ENCODE measurements around the gene JAZF1. TPM values are rescaled to one million over a fixed set of nuclear protein-coding genes. Genes with fewer than 3 reads are reported as not detected.
A peak's percentile ranks its signal among the peaks of the same experiment; 100 is the strongest.

JAZF1 gene
- total and polyA plus RNA-seq, 5 donors from 2014 or later = 6.4 to 30.7 (median 7.6) TPM

DNA sequence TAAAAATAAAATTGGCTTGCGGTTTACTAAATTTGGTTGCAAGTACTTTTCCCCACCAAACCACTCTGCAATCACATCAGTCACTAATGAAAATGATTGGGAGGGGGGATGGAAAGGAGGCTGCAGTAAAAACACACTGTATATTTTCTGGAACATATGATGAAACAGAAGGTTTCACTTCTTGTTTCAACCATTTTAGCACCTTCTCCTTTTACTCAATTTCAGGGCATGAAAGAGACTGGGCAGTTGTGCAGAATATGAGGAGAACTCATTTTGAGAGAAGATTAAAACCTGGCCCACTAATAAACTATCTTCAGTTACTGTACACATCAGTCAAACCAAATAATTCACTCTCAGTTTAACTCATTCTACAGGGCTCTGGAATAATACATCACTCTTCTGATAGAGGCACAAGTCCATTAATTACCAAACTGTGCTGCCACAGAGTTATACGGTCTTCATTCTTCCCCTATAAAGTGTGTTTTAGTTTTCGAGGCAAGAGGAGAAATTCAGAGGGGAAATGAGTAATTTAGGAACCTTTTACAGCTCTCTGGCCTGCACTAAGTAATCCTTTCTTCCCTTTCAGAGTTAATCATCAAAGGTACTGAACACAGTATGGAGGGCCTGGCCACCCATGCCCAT is 25.5 kb downstream of the JAZF1 start:
- peaks cover 42% of the 10 kb centered on the region for H3K4me1 ChIP-seq (ENCODE audit: control insufficient read depth, insufficient read depth, low read length, poor library complexity, severe bottlenecking)
- H3K27me3 ChIP-seq (ENCODE audit: control insufficient read depth, insufficient read depth, low read length) = no peaks in the 10 kb centered on the region
- peaks cover 16% of the 10 kb centered on the region for H3K36me3 Mint-ChIP-seq
- peak overlapping the region; percentile 30 to 37 (median 34) for H3K27ac Mint-ChIP-seq
- no peaks in the 10 kb centered on the region for H3K36me3 ChIP-seq (ENCODE audit: control insufficient read depth, insufficient read depth, low read length)
- ATAC-seq (ENCODE audit: low read depth in 2 of 2) (no peak), DNase-seq (peak in 1 of 3 donors; percentile 28)
- H3K4me3 ChIP-seq (ENCODE audit: low read depth, low read length) = peak overlapping the region; percentile 34
- peak overlapping the region in 2 of 4 donors; percentile 1 to 21 for H3K4me3 Mint-ChIP-seq
- H3K9me3 Mint-ChIP-seq = no peaks in the 10 kb centered on the region
- peaks cover 29 to 53% (median 50%) of the 10 kb centered on the region in 4 donors for H3K4me1 Mint-ChIP-seq
- no peaks in the 10 kb centered on the region for H3K27me3 Mint-ChIP-seq
- no peaks in the 10 kb centered on the region for H3K9me3 ChIP-seq (ENCODE audit: control insufficient read depth in 2 of 2, low read length in 2 of 2)
- peak overlapping the region; percentile 47 for H3K27ac ChIP-seq (ENCODE audit: insufficient read depth, low read length, poor library complexity, severe bottlenecking)

DNA sequence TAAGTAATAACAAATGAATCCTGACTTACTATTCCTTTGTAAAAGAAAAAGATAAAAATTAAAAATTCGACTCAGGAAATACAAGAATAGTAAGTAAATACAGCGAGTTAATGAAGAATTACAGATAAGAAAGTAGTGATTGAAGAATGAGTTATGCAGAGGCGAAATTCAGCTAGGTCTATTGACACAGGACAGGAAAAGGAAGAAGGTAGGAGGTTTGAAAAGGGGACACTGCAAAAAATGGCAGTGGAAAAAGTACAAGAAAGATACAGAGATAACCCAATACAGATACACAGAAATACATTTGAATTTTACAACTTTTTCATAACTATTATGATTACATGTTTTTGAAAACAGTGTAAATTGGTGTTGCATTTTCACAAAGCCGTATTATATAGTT is 28.0 kb downstream of the JAZF1 start:
- Histone ChIP-seq H3K27ac (ENCODE audit: insufficient read depth, low read length, poor library complexity, severe bottlenecking) (peak overlapping the region; percentile 83), H3K4me1 (ENCODE audit: control insufficient read depth, insufficient read depth, low read length, poor library complexity, severe bottlenecking) (peaks cover 42% of the 10 kb centered on the region), H3K36me3 (ENCODE audit: control insufficient read depth, insufficient read depth, low read length) (no peaks in the 10 kb centered on the region), H3K9me3 (ENCODE audit: control insufficient read depth in 2 of 2, low read length in 2 of 2) (no peaks in the 10 kb centered on the region), H3K27me3 (ENCODE audit: control insufficient read depth, insufficient read depth, low read length) (no peaks in the 10 kb centered on the region), H3K4me3 (ENCODE audit: low read depth, low read length) (peak overlapping the region; percentile 80)
- DNase-seq = peak in 1 of 3 donors; percentile 12
- Mint-ChIP-seq H3K4me1 (peaks cover 29 to 57% (median 48%) of the 10 kb centered on the region in 4 donors), H3K27ac (peak overlapping the region; percentile 79 to 95 (median 90)), H3K9me3 (no peaks in the 10 kb centered on the region), H3K4me3 (peak overlapping the region; percentile 60 to 82 (median 70)), H3K27me3 (no peaks in the 10 kb centered on the region), H3K36me3 (peaks cover 15% of the 10 kb centered on the region)
- no peak for ATAC-seq (ENCODE audit: low read depth in 2 of 2)

DNA sequence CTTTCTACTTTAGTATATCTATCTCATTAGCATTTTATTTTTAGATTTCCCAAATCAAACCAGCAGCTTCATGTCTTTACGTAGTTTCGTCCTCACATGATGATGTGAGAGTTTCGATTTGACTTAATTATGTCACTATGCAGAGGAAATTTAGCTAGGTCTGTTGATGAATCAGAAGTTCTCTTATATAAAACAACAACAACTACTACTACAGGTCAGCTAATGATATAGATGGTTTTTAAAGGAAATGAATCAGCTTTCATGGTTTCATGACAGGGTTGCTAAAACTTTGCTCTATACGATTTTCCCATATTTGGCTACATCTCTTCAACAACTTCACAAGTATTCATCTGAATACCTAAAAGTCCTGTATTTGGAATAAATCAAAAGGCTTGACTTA is 28.6 kb downstream of the JAZF1 start:
- peaks cover 42% of the 10 kb centered on the region for H3K4me1 ChIP-seq (ENCODE audit: control insufficient read depth, insufficient read depth, low read length, poor library complexity, severe bottlenecking)
- H3K9me3 ChIP-seq (ENCODE audit: control insufficient read depth in 2 of 2, low read length in 2 of 2) = no peaks in the 10 kb centered on the region
- no peaks in the 10 kb centered on the region for H3K27me3 ChIP-seq (ENCODE audit: control insufficient read depth, insufficient read depth, low read length)
- H3K9me3 Mint-ChIP-seq = no peaks in the 10 kb centered on the region
- peak overlapping the region; percentile 79 to 95 (median 90) for H3K27ac Mint-ChIP-seq
- H3K36me3 Mint-ChIP-seq = peaks cover 13% of the 10 kb centered on the region
- peak in 2 of 3 donors; percentile 67 to 74 for DNase-seq
- H3K27me3 Mint-ChIP-seq = no peaks in the 10 kb centered on the region
- peaks cover 24 to 56% (median 44%) of the 10 kb centered on the region in 4 donors for H3K4me1 Mint-ChIP-seq
- no peaks in the 10 kb centered on the region for H3K36me3 ChIP-seq (ENCODE audit: control insufficient read depth, insufficient read depth, low read length)
- peak; percentile 81 to 84 for ATAC-seq (ENCODE audit: low read depth in 2 of 2)
- peak overlapping the region; percentile 40 to 82 (median 67) for H3K4me3 Mint-ChIP-seq
- H3K4me3 ChIP-seq (ENCODE audit: low read depth, low read length) = peak overlapping the region; percentile 80
- H3K27ac ChIP-seq (ENCODE audit: insufficient read depth, low read length, poor library complexity, severe bottlenecking) = peak overlapping the region; percentile 83

DNA sequence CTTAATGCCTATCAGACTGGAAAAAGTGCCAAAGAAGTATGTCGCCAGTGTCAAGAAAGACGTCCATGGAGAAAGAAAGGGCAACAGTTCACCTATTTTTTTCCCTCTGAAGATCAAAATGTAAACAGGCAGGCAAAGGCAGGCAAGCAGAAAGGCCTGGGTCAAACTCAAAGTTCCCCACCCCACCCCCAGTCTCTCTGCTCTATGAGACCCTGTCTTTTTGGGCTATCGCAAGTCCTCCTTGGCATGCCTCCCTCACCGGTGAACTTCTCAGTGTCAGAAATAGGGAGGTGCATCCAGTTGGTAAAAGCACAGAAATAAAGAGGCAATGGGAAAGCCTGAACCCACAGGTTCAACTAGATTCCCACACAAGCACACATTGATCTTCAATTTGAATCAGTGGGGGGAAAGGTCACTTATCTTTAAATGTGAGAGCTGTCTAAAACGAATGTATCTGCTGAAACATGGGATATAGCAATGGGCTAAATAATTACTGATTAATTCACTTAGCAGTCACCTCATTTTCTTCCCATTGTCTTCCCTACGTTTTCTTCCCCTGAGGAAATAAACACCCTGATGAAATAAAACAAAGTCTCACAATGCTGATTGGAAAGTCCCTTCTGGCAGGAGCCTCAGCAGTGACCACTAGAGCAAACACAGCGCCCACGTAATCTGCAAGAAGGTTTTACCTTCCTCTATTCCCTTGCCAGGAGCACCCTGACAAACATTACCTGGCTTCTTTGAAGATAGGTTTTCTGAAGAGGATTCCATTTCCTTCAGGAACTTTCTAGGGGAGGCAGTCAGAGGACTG is 31.1 kb downstream of the JAZF1 start:
- H3K4me3 Mint-ChIP-seq = no peak overlapping the region
- Histone ChIP-seq H3K36me3 (ENCODE audit: control insufficient read depth, insufficient read depth, low read length) (no peaks in the 10 kb centered on the region), H3K9me3 (ENCODE audit: control insufficient read depth in 2 of 2, low read length in 2 of 2) (no peaks in the 10 kb centered on the region), H3K4me3 (ENCODE audit: low read depth, low read length) (no peak overlapping the region), H3K4me1 (ENCODE audit: control insufficient read depth, insufficient read depth, low read length, poor library complexity, severe bottlenecking) (peaks cover 29% of the 10 kb centered on the region), H3K27me3 (ENCODE audit: control insufficient read depth, insufficient read depth, low read length) (no peaks in the 10 kb centered on the region), H3K27ac (ENCODE audit: insufficient read depth, low read length, poor library complexity, severe bottlenecking) (no peak overlapping the region)
- no peak for DNase-seq
- peaks cover 13% of the 10 kb centered on the region for H3K36me3 Mint-ChIP-seq
- H3K27me3 Mint-ChIP-seq = no peaks in the 10 kb centered on the region
- no peaks in the 10 kb centered on the region for H3K9me3 Mint-ChIP-seq
- ATAC-seq (ENCODE audit: low read depth in 2 of 2) = no peak
- H3K4me1 Mint-ChIP-seq = peaks cover 17 to 34% (median 24%) of the 10 kb centered on the region in 4 donors
- peak overlapping the region in 2 of 3 donors; percentile 76 to 77 for H3K27ac Mint-ChIP-seq

DNA sequence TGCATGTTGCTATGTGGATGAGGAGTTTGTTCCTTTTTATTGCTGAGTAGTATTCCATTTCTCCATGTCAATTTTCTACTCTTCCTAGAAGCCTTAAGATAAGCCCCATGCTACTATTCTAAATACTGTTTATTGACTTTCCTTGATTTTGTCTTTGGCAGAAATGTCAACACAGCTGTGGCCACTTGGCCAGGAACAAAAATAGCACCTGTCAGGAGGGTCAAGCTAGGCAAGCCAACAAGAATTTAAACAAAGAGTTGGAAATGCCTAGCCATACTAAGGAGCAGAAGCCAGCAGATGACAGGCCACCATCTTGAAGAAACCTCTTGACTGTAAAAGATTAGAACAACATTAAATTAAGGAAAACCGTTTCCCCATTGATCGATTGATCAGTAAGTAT is 34.7 kb downstream of the JAZF1 start:
- H3K36me3 Mint-ChIP-seq = peaks cover 13% of the 10 kb centered on the region
- ATAC-seq (ENCODE audit: low read depth in 2 of 2) = no peak
- no peak overlapping the region for H3K4me3 Mint-ChIP-seq
- Histone ChIP-seq H3K27ac (ENCODE audit: insufficient read depth, low read length, poor library complexity, severe bottlenecking) (no peak overlapping the region), H3K27me3 (ENCODE audit: control insufficient read depth, insufficient read depth, low read length) (no peaks in the 10 kb centered on the region), H3K36me3 (ENCODE audit: control insufficient read depth, insufficient read depth, low read length) (no peaks in the 10 kb centered on the region), H3K4me3 (ENCODE audit: low read depth, low read length) (no peak overlapping the region), H3K9me3 (ENCODE audit: control insufficient read depth in 2 of 2, low read length in 2 of 2) (no peaks in the 10 kb centered on the region), H3K4me1 (ENCODE audit: control insufficient read depth, insufficient read depth, low read length, poor library complexity, severe bottlenecking) (no peaks in the 10 kb centered on the region)
- H3K27me3 Mint-ChIP-seq = no peaks in the 10 kb centered on the region
- no peaks in the 10 kb centered on the region for H3K9me3 Mint-ChIP-seq
- H3K27ac Mint-ChIP-seq = peak overlapping the region in 1 of 3 donors; percentile 8
- H3K4me1 Mint-ChIP-seq = peaks cover 9 to 25% (median 11%) of the 10 kb centered on the region in 4 donors
- no peak for DNase-seq

DNA sequence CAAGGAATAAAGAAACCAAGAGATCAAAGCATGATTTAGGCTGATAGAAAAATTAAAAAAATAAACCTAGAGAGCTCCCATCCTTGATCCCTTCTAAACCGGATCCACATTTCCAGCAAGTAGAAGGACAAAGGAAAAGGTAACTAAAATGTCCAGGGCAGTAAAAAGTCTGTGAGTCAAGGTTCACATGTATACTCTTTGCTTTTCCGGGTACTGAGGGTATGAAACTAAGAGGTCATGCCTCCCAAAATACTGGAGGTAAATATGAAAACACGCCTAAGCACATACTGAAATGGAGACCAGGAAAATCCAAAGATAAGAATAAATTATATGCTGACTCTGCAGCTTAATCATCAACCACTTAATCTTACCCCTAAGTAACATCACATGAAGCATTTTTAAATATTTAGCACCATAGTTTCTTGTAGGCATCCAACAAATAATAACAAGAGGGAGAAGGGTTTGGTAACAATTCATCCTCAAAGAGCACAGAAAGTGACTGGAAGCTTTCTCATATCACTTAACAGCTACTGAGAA is 35.4 kb downstream of the JAZF1 start:
- Histone ChIP-seq H3K27me3 (ENCODE audit: control insufficient read depth, insufficient read depth, low read length) (no peaks in the 10 kb centered on the region), H3K4me1 (ENCODE audit: control insufficient read depth, insufficient read depth, low read length, poor library complexity, severe bottlenecking) (no peaks in the 10 kb centered on the region), H3K36me3 (ENCODE audit: control insufficient read depth, insufficient read depth, low read length) (no peaks in the 10 kb centered on the region), H3K4me3 (ENCODE audit: low read depth, low read length) (no peak overlapping the region), H3K9me3 (ENCODE audit: control insufficient read depth in 2 of 2, low read length in 2 of 2) (no peaks in the 10 kb centered on the region), H3K27ac (ENCODE audit: insufficient read depth, low read length, poor library complexity, severe bottlenecking) (no peak overlapping the region)
- no peaks in the 10 kb centered on the region for H3K9me3 Mint-ChIP-seq
- H3K4me3 Mint-ChIP-seq = no peak overlapping the region
- H3K27me3 Mint-ChIP-seq = no peaks in the 10 kb centered on the region
- peaks cover 10 to 22% (median 14%) of the 10 kb centered on the region in 4 donors for H3K4me1 Mint-ChIP-seq
- DNase-seq (no peak), ATAC-seq (ENCODE audit: low read depth in 2 of 2) (no peak)
- peaks cover 13% of the 10 kb centered on the region for H3K36me3 Mint-ChIP-seq
- no peak overlapping the region for H3K27ac Mint-ChIP-seq

DNA sequence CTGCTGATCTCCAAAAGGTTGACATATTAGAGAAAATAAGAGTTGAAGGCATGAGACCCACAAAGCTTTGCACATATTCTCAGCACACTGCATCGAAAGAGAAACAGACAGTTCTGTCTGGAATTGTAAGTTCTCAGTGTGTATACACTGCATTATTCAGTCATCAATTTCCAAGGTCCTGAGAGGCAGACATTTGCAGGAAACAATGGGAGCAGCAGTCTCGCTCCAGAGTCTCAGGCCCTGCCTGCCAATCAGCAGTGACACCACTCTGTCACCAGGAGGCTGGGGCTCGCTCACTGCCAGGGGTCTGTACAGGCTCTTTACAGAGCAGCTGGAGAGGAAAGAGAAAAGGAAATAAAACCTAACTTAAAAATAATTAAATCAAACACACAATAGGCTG is 36.3 kb downstream of the JAZF1 start:
- Mint-ChIP-seq H3K9me3 (no peaks in the 10 kb centered on the region), H3K27me3 (no peaks in the 10 kb centered on the region), H3K36me3 (peaks cover 12% of the 10 kb centered on the region), H3K4me1 (peaks cover 10 to 19% (median 14%) of the 10 kb centered on the region in 4 donors), H3K4me3 (no peak overlapping the region), H3K27ac (peak overlapping the region in 2 of 3 donors; percentile 26 to 34)
- Histone ChIP-seq H3K27me3 (ENCODE audit: control insufficient read depth, insufficient read depth, low read length) (no peaks in the 10 kb centered on the region), H3K9me3 (ENCODE audit: control insufficient read depth in 2 of 2, low read length in 2 of 2) (no peaks in the 10 kb centered on the region), H3K36me3 (ENCODE audit: control insufficient read depth, insufficient read depth, low read length) (no peaks in the 10 kb centered on the region), H3K4me3 (ENCODE audit: low read depth, low read length) (no peak overlapping the region), H3K4me1 (ENCODE audit: control insufficient read depth, insufficient read depth, low read length, poor library complexity, severe bottlenecking) (no peaks in the 10 kb centered on the region), H3K27ac (ENCODE audit: insufficient read depth, low read length, poor library complexity, severe bottlenecking) (no peak overlapping the region)
- DNase-seq (no peak), ATAC-seq (ENCODE audit: low read depth in 2 of 2) (no peak)

Measured in CD4-positive, CD25-positive, alpha-beta regulatory T cell (primary cell).